ENCODE results near the gene FAM124B. TPM values are rescaled to one million over a fixed set of nuclear protein-coding genes. Genes with fewer than 3 reads are reported as not detected.

The FAM124B gene
- total and polyA plus RNA-seq, 2 donors (not counting 1 experiment from before 2014, with no cell fraction given): 0.13 to 0.34 TPM

DNA sequence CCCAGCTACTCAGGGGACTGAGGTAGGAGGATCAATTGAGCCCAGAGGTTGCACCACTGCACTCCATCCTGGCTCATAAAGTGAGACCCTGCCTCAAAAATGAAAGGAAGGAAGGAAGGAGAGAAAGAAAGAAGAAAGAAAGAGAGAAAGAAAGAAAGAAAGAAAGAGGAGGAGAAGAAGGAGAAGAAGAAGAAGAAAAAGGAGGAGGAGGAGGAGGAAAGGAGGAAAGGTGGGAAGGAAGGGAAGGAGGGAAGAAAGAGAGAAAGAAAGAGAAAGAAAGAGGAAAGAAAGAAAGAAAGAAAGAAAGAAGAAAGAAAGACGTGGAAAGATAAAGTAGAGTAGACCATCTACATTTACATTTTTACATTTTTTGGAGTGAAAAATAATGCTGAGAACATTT lies 39.8 kb downstream of the FAM124B start:
- intact Hi-C loops (cut with micrococcal nuclease): no loop called here
- H3K4me1 Mint-ChIP-seq: no peaks in the 10 kb centered on the region
- no peak overlapping the region for H2AFZ ChIP-seq (ENCODE audit: insufficient read depth, low read depth, low read length, poor library complexity, severe bottlenecking)
- no peak overlapping the region for H3K4me3 Mint-ChIP-seq
- H3K4me2 ChIP-seq (replicated peaks; ENCODE audit: low read depth, low read length, poor library complexity, severe bottlenecking): no peak overlapping the region
- CTCF ChIA-PET: interaction anchor here (6.3 kb wide), 1 partner anchor 287 kb away, joined by 101 read pairs; no protein-coding TSS in a partner anchor
- no peak overlapping the region for H3K4me3 ChIP-seq (ENCODE audit: control extremely low read depth in 1 of 5, extremely low read depth in 1 of 5, insufficient read depth in 1 of 5, low read depth in 2 of 5, low read length in 4 of 5)
- DNase-seq (no peak), ATAC-seq (ENCODE audit: low read depth) (no peak)
- H3K9me3 Mint-ChIP-seq (ENCODE audit: insufficient read depth): no peaks in the 10 kb centered on the region
- H3K79me2 ChIP-seq (ENCODE audit: control insufficient read depth, insufficient read depth, low read length): no peaks in the 10 kb centered on the region
- H4K20me1 ChIP-seq (ENCODE audit: control insufficient read depth, insufficient read depth, low read length, poor library complexity, severe bottlenecking): no peaks in the 10 kb centered on the region
- POLR2A ChIA-PET: no interaction called here
- H3K9me3 ChIP-seq (ENCODE audit: control extremely low read depth in 1 of 3, control insufficient read depth in 2 of 3, insufficient read depth in 1 of 3, low read length in 2 of 3): no peaks in the 10 kb centered on the region
- no peaks in the 10 kb centered on the region for H3K36me3 ChIP-seq (replicated peaks in 1 of 2; ENCODE audit: control extremely low read depth in 1 of 2, control insufficient read depth in 1 of 2, extremely low read depth in 1 of 2, insufficient read depth in 2 of 2, low read length in 1 of 2)
- no peaks in the 10 kb centered on the region for H3K4me1 ChIP-seq (ENCODE audit: control insufficient read depth in 2 of 2, insufficient read depth in 2 of 2, low read length in 2 of 2)
- no peak overlapping the region for H3K27ac Mint-ChIP-seq
- H3K27me3 Mint-ChIP-seq: peaks cover 4% of the 10 kb centered on the region
- no peak overlapping the region for H3K27ac ChIP-seq (ENCODE audit: low read length in 2 of 2)
- no peak for TF ChIP-seq EZH2 (IDR thresholded peaks at IDR 0.05; ENCODE audit: borderline replicate concordance, insufficient read depth, low read depth, low read length, poor library complexity, severe bottlenecking)
- TF ChIP-seq, protein P1, sequence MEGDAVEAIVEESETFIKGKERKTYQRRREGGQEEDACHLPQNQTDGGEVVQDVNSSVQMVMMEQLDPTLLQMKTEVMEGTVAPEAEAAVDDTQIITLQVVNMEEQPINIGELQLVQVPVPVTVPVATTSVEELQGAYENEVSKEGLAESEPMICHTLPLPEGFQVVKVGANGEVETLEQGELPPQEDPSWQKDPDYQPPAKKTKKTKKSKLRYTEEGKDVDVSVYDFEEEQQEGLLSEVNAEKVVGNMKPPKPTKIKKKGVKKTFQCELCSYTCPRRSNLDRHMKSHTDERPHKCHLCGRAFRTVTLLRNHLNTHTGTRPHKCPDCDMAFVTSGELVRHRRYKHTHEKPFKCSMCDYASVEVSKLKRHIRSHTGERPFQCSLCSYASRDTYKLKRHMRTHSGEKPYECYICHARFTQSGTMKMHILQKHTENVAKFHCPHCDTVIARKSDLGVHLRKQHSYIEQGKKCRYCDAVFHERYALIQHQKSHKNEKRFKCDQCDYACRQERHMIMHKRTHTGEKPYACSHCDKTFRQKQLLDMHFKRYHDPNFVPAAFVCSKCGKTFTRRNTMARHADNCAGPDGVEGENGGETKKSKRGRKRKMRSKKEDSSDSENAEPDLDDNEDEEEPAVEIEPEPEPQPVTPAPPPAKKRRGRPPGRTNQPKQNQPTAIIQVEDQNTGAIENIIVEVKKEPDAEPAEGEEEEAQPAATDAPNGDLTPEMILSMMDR (IDR thresholded peaks at IDR 0.05): no peak
- no peak overlapping the region for H3K9ac ChIP-seq (ENCODE audit: low read length)
- no peaks in the 10 kb centered on the region for H3K27me3 ChIP-seq (replicated peaks in 1 of 4; ENCODE audit: control extremely low read depth in 1 of 4, control insufficient read depth in 3 of 4, insufficient read depth in 4 of 4, low read length in 3 of 4)
- WGBS (ENCODE audit: insufficient coverage): no CpG with 5 or more reads among the region's 1 CpG

DNA sequence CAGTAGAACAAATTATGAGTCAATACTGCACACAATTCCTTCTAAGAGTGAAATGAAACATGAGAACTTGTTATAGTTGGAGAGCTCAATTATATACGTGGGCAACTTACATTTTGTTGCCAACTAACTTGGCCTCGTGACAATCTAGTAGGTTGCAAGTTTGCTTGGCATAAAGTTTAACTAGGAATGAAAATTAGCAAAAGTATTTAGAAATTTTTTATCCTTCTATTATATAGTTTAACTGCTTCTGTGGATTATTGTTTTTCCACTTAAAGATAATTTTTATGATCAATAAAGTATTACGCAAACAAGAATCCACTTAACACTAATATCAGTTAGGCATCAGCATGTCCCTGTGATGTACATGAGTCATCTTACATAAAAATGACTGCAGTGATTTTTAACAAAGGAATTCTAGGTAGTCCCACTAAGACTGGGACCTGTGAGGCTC lies 41.1 kb downstream of the FAM124B start:
- Histone ChIP-seq H3K4me2 (replicated peaks; ENCODE audit: low read depth, low read length, poor library complexity, severe bottlenecking) (no peak overlapping the region), H3K4me3 (ENCODE audit: control extremely low read depth in 1 of 5, extremely low read depth in 1 of 5, insufficient read depth in 1 of 5, low read depth in 2 of 5, low read length in 4 of 5) (no peak overlapping the region), H3K79me2 (ENCODE audit: control insufficient read depth, insufficient read depth, low read length) (no peaks in the 10 kb centered on the region), H3K4me1 (ENCODE audit: control insufficient read depth in 2 of 2, insufficient read depth in 2 of 2, low read length in 2 of 2) (no peaks in the 10 kb centered on the region), H4K20me1 (ENCODE audit: control insufficient read depth, insufficient read depth, low read length, poor library complexity, severe bottlenecking) (no peaks in the 10 kb centered on the region), H3K9me3 (ENCODE audit: control extremely low read depth in 1 of 3, control insufficient read depth in 2 of 3, insufficient read depth in 1 of 3, low read length in 2 of 3) (no peaks in the 10 kb centered on the region), H3K36me3 (replicated peaks in 1 of 2; ENCODE audit: control extremely low read depth in 1 of 2, control insufficient read depth in 1 of 2, extremely low read depth in 1 of 2, insufficient read depth in 2 of 2, low read length in 1 of 2) (no peaks in the 10 kb centered on the region), H2AFZ (ENCODE audit: insufficient read depth, low read depth, low read length, poor library complexity, severe bottlenecking) (no peak overlapping the region), H3K27me3 (replicated peaks in 1 of 4; ENCODE audit: control extremely low read depth in 1 of 4, control insufficient read depth in 3 of 4, insufficient read depth in 4 of 4, low read length in 3 of 4) (no peaks in the 10 kb centered on the region), H3K27ac (ENCODE audit: low read length in 2 of 2) (no peak overlapping the region), H3K9ac (ENCODE audit: low read length) (no peak overlapping the region)
- no peaks in the 10 kb centered on the region for H3K9me3 Mint-ChIP-seq (ENCODE audit: insufficient read depth)
- intact Hi-C loops (cut with micrococcal nuclease): no loop called here
- peaks cover 4% of the 10 kb centered on the region for H3K27me3 Mint-ChIP-seq
- H3K4me3 Mint-ChIP-seq: no peak overlapping the region
- ChIA-PET CTCF (interaction anchor here (0.7 to 6.3 kb wide), 4 partner anchors 9 to 417 kb away, joined by 5 to 101 read pairs (median 6); no protein-coding TSS in a partner anchor), POLR2A (no interaction called here)
- ATAC-seq (ENCODE audit: low read depth): no peak
- WGBS (ENCODE audit: insufficient coverage): no CpG with 5 or more reads among the region's 3 CpGs
- TF ChIP-seq, protein P1 (IDR thresholded peaks at IDR 0.05): no peak
- H3K4me1 Mint-ChIP-seq: no peaks in the 10 kb centered on the region
- no peak overlapping the region for H3K27ac Mint-ChIP-seq
- DNase-seq: no peak

Measured in B cell (primary cell).